ENCODE measurements around the gene EIF3F.

EIF3F gene

DNA sequence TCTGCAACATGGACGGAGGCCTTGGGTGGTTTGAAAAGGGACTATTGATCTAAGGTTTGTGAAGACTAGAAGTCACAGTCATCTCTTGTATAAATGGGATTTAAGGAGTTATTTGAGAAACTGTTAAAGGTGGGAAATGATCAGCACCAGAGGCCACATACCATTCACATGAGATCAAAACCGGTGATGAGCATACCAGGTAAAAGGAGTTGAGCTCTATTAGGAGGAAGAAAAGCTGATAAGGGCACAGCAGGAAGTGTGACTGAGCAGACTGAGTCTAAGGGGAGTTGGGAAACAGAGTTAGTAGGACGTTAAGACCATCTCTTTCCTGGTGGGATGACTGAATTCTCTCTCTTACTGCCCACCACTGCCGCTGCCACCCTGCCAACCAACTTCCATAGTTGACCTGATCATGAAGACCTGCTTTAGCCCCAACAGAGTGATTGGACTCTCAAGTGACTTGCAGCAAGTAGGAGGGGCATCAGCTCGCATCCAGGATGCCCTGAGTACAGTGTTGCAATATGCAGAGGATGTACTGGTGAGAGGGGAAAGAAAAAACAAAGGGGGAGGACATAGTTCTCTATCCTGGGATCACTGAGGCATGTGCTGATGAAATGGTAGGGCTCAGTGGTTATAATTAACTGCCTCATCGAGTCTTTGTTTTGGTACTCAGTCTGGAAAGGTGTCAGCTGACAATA lies 7.6 kb downstream of the EIF3F start:
- no peak for DNase-seq (ENCODE audit: low read depth in 2 of 2)

DNA sequence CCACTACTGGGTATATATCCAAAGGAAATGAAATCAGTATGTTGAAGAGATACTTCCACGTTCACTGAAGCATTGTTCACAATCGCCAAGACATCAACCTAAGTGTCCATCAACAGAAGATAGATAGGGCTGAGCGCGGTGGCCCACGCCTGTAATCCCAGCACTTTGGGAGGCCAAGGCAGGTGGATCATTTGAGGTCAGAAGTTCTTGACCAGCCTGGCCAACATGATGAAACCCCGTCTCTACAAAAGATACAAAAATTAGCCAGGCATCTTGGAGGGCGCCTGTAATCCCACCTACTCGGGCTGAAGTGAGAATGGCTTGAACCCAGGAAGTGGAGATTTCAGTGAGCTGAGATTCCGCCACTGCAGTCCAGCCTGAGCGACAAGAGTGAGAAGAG lies 12.7 kb downstream of the EIF3F start:
- no peak for DNase-seq (ENCODE audit: low read depth in 2 of 2)

DNA sequence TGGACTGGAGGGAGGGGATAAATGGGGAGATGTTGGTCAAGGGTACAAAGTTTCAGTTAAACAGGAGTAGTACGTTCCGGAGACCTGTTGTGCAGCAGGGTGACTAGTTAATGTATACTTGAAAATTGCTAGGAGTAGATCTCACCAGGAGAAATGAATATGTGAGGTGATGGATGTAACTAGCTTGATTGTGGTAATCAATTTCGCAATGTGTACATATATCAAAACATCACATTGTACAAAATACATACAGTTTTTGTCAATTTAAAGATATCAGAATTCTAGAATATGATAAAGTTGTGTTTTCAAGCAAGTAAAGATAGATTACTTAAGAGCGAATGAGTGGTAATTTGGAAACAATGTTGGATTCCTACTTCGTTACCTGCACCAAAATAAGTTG lies 13.3 kb downstream of the EIF3F start:
- DNase-seq (ENCODE audit: low read depth in 2 of 2): no peak

DNA sequence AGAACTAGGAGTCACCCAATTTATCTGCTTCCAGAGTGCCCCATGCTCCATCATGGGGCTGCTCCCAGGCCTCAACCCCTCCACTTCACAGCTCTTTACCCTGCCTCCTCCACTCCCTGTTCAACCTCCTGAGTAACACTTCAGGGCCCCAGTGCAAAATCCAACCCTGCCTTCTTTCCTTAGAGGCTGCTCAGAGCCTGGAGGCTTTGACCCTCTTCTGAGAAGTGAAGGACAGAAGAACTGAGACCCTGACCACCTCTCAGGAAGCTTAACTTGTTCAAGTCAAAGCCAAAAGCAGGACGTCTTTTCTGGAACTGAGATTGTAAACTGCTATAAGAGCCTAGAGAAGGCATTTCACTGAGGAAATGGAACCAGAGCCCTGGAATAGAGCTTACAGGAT lies 15.5 kb downstream of the EIF3F start:
- no peak for DNase-seq (ENCODE audit: low read depth in 2 of 2)

DNA sequence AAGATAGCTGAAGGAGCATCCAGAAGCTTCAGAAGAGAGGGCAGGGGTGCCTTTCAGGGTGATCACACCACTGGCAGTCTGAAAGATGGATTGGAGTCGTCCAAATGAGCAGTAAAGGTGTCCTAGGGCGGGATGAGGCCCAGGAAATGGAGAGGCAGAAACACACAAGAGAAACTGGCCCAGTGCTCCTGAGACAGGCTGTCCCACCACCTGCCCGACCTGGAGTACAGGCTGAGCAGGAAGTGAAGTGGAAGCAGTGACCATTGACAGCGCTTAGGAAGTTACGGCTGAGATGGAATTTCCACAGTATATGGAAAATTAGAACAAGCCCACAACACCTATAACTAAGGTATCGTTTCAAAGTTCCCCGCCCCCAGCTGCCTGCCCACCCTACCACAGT lies 16.1 kb downstream of the EIF3F start:
- DNase-seq (ENCODE audit: low read depth in 2 of 2): no peak

DNA sequence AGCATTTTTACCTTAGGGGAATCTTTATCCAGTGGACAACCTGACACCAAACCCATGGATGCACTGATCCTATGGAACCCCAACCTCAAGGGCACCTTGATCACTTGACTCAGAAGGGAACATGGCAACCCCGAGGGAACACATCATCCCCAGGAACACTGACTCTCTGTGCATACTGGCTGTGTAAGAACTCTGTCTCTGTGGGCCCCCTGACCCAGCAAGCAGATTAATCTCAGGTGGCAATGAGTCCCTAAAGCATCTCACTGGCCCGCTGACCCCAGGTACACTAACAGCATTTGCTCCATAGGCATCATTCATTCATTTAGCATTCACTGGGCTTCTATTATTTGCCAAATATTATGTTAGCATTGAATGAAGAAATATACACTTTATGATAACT lies 16.9 kb downstream of the EIF3F start:
- no peak for DNase-seq (ENCODE audit: low read depth in 2 of 2)

DNA sequence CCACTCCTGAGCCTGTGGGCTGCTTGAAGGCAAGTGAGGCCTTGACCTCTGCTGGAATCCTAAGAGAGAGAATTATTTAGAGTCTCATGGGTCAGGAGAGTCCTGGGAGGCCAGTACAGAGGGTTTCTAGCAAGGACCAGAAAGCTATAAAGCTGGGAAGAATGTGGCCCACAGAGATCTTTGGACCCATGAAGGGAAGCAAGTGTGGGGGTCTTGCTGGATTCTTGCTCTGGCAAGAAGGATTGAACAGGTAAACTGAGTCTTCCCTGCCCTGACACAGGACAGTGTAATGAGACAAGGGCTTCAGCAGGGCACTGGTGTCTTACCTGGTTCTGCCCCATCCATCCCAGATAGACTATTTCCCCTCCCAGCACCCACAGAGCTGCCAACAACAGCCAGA lies 18.4 kb downstream of the EIF3F start:
- DNase-seq (ENCODE audit: low read depth in 2 of 2): no peak

DNA sequence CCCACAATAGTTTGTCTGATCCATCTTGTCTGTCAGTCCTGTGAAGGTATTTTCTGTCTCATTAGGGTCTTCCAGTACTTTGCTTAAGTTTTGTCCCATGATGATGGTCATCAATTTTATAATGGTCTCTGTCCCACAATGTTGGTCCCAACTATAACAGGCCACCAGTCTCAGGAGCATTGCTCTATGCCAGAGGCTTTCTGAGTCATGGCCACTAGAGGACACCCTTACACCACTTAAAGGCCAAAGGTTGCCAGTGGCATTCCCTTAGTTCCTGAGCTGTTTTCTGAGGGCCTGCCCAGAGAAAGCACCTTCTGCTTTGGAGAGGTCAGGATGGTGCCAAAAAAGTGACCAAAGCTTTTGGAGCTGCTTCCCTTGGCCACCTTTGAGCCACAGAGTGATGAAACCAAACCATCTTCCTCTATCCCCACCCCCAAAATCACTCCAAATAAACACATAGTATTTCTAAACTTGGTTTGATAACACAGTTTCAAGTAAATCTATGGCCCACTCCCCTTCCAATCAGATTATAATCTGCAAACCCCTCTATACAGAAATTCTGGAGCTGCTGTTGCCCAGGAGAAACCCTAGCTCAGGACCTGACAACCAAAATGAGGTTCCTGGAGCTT lies 19.3 kb downstream of the EIF3F start:
- DNase-seq (ENCODE audit: low read depth in 2 of 2): peak in 1 of 2 experiments; percentile 41

DNA sequence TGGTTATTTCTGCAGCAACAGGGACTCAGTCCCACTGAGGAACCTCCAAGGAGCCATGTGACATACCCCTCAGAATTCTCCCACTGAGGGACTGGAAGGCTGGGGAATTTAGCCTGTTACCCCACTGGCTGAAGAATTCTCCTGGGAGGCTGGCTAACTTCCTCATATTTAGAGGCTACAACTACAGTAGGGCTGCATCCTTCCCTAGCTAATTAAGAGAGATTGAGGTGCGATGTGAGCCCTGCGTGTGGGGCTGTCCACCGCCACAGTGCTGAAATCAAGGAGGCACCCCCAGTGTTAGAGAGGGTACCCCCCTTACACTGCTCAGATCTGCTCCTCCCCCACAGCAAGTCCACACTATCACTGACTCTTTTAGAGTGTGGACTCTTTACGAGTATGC lies 21.1 kb downstream of the EIF3F start:
- no peak for DNase-seq (ENCODE audit: low read depth in 2 of 2)

DNA sequence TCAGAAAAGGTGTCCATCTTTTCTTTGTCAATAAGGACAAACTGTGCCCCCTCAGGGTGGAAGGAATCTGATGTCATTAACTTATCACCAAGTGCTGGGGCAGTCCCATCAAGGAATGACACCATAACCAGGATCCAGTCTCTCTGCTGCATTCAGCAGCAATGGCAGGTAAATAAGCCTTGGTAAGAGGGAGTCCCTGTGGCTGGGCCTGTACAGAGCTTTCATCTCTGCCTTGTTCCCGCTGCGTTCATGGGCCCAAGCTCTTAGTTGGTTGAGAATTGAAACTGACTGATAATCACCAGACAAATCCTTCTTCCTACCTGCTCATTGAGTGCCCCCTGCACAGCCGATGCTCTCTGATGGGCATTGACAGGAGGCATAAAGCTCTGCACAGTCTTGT lies 22.7 kb downstream of the EIF3F start:
- DNase-seq (ENCODE audit: low read depth in 2 of 2): no peak

DNA sequence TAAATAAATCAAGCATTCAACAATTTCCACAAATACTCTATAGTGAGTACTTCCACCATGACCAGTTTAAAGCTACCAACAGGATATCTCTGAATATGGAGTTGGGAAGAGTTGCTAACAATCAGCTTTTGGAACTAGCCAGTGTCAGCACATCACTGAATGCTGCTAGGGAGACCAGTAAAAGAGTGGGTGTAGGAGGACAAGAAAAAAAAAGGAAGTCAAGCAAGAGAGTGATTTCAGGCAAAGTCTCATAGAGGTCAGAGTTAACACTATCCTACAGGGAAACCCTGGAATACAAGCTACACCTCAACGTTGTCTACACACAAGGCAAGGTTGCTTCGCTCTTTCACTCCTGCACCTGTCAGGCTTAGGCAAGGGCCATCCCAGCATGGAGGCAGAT lies 24.2 kb downstream of the EIF3F start:
- no peak for DNase-seq (ENCODE audit: low read depth in 2 of 2)

DNA sequence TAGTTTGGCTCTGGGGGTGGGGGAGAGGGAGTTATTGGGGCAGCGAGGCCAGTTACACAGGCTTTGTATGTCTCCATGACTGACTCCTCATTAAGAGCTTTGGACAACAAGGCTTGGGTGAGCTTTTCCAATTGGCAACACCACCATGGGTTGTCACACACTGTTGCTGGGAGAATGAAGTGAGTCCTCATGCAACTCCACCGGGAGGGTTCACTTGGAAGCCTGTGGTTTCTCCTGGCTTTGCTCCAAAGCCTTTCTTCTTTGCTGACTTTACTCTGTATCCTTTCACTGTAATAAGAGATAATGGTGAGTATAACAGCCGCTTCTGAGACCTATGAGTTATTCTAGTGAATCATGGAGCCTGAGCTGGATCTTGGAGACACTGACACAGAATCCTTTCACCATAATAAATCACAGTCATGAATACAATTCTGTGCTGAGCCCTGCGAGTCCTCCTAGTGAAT lies 24.9 kb downstream of the EIF3F start:
- DNase-seq (ENCODE audit: low read depth in 2 of 2): peak; percentile 90 to 91

DNA sequence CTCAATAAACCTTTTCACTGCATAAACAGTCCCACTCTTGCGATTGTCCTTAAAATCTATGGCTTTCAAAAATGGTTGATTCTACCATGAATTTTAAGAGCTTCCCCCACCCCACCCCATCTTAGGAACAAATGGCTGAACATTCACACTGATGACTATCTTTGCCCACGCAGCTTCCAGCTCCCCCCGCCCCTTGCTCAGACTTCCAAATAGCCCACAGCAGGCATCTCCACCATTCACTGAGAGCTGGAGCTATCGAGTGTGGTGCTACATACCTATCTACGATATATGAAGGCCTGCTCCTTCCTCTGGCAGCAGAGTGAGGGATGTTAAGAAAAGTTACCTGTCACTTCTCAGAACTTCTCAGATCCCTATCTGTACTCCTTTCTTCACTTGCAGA lies 26.7 kb downstream of the EIF3F start:
- DNase-seq (ENCODE audit: low read depth in 2 of 2): no peak

DNA sequence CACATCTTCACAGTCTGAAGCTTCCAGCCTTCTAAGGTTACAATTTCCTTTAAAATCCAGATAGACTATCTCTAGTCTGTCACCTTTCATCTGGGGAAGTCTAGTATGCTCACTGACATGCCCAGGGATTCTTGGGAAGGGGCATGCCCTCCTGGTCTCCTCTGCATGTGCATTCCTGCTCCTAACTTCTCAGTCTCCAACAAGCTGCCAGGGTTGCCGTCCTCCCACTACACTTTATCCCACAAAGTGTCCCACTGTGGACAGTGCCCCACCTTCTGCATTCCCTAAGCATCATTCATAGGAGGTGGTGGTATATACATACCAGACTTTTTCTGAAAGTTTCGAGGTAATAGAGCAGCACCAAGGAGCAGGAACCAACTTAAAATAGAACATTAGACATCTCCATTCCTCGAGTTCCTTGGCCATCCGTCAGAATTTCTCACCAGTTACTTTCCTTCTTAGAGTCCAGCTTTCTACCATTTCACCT lies 28.7 kb downstream of the EIF3F start:
- peak in 1 of 2 experiments; percentile 24 for DNase-seq (ENCODE audit: low read depth in 2 of 2)

DNA sequence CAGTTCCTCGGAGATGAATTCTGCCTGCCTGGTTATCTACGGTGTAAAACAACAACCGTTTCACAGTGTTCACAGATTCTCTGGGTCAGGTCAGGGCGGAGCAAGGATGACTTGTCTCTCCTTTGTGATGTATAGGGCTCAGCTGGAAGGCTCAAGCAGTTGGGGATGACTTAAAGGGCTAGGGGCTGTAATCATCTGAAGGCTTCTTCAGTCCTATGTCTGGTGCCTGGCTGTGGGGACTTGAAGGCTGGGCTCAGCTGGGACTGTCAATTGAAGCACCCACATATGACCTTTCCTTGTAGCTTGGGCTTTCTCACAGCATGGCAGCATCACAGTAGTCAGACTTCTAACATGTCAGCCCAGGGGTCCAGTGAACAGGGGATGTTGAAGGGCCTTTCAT lies 29.3 kb downstream of the EIF3F start:
- no peak for DNase-seq (ENCODE audit: low read depth in 2 of 2)

DNA sequence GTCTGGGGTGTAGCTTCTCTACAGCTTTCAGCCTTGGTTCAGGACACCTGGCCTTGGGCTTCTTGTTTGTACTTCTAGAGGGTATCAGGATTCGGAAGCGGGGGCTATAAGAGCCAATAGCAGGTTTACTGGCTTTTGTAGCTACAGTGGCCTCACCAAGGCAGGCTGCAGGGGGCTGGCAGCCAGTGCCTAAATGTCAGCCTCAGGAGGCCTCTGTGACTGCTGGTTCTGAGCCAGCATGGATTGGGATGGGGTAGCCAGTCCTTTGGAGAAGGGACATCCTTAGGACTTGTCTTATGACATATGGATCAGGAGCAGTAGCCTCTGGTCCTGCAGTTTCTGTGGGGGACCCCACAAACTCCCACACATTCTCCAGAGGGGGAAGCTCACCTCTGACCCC lies 29.9 kb downstream of the EIF3F start:
- no peak for DNase-seq (ENCODE audit: low read depth in 2 of 2)

DNA sequence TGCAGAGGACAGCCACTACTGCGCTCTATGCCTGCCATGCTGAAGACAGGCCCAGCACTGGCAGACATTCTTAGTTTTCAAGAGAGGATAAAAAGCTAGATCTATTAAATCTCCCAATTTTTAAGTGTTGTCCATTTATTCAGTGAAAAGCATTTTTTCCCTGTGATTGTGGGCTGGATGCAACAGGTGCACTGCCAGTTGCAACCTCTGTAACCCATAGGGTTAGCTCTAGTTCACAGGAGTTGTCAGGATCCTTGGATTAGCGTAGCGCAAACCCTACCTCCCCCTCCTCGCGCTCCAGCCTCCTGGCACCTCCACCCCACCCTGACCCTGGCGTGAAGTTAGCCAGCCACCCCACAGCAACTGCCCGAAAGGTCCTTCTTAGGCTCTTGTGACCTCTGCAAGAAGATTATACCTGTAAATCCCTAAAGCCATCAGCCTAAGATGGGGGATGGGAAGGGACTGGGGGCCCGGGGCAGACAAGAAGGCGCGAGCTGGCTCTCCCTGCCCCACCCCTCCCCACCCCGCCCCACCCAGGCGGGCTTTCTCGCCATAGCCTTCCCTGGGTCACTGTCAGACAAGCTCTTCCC lies 30.9 kb downstream of the EIF3F start:
- no peak for DNase-seq (ENCODE audit: low read depth in 2 of 2)

DNA sequence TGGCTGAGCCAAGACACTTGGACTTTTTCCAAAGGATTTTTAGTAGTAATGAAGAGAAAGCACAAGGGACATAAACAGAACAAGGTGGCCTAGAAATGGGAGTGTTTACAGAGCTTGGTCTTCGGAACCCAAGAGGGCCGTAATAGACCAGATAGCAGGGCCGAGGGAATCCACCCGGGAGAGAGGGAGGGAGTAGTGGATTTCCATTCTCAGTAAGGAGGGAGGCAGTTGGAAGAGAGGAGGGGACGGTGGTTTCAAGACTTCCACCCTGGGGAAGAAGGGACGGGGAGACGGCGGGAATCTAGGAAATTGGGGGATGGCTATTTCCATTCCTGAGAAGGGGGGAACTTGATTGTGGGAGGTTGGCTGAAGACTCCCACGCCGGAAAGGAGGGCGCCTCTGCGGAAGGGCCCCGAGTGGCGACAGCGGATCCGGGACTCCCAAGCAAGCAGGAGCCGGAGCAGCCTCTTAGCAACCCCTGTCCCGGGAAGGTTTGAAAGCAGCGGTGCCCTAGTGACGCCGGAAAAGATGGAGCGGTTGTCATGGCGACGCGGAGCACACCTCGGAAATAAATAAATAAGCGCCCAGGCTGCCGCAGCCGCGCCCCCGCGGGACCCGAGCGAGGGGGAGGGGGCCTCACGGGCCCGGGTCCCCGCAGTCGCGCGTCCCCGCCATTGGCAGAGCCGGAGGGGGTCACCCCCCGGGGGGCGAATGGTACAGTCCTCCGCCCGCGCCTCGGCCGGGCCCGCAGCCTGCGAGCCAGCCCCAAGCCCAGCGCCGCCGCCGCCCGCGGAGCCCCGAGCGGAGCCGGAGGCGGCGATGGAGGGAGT lies 31.6 kb downstream of the EIF3F start:
- peak in 1 of 2 experiments; percentile 39 for DNase-seq (ENCODE audit: low read depth in 2 of 2)

DNA sequence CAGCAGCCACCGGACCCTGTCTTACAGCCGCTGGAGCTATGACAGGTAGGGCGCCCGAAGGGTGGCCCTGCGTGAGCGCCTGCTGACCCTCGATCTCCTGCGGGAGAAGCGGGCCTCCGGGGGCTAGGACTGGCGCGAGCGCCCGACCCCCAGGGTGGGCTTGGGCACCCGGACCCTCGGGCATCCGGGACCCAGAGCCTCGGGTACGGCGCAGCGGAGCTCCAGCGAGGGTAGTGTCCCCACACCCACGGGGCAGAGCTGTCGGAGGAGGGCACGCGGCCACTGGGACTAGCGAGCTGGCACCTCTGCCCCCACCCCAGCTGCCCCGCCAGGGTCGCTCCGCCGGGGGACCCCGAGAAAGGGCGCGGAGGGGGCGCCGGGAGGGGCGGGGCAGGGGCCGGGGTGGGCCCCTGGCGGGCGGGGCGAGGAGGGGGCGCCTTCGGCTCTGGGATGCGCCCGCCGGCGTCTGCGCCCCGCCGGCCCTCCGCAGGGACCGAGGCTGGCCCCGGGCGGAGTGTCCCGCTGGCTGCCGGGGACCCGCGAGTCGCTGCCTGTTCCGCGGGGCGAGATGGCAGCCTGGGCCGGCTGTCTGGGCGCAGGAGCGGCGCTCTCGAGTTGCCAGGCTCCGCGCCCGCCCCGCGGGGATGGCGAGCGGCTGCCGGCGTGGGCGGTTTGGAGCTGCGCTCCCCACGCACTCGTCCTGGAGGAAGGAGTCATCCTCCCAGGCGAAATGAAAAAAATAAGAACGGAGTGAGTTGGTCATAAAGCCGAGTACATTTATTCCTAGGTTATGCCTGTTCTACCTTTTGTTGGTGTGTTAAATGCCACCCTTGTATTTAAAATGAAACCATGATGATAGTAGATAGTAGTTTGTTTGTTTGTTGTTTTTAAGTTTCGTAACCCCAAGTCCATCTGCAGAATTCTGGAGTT lies 32.4 kb downstream of the EIF3F start:
- no peak for DNase-seq (ENCODE audit: low read depth in 2 of 2)

DNA sequence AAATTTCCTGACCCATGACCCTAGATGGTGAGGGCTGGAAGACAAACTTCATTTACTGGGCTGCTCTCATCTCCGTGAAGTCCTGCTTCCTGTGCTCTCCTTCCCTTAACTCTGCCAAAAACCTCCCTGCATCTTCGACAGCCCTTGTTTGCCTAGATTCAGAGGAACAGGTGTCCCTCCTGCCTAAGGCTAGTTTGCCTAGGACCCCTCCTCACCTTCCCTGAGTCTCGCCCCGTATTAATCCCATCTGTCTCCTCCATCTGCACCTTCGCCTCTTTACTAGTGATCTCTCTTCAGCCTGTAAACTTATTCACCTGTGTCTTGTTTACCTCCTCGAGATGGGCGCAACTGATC lies 33.1 kb downstream of the EIF3F start:
- no peak for DNase-seq (ENCODE audit: low read depth in 2 of 2)

DNA sequence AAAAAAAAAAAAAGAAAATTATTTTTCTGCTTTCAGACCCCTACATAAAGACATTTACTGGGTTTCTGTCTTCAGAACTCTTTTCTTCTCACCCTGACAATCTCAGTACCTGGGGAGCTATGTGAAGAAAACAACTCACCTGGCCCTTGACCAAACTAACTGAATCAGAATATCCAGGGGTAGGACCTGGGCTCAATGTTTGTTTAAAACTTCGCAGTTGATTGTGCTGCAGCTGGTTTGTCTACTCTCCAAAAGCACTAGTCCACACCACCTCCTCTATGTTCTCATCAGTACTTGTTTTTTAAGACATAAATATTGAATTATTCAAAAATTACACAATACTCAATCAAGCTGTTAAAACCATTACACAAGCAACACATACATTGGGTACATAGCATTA lies 34.8 kb downstream of the EIF3F start:
- DNase-seq (ENCODE audit: low read depth in 2 of 2): no peak

Measured in fibroblast of skin of left quadriceps (primary cell).